K562 (cell line): ENCODE data around the gene ATXN7. TPM values are rescaled to one million over a fixed set of nuclear protein-coding genes. Genes with fewer than 3 reads are reported as not detected.

Experiments
- ATAC-seq: fragments of 200-7000 bp; cut with Tn5 transposase; 3 replicates; pipeline ENCODE4 v1.9.1; 2020; ENCODE audit warnings: moderate library complexity
- BruUV-seq: library from RNA; stranded (reverse); fragments of 400-500 nt; replicated peaks from 2 replicates; lab custom pipeline; 2021; lab: Mats Ljungman, UMichigan
- CTCF ChIA-PET: fragments of 300-600 bp; formaldehyde crosslinking; extraction: SDS; loops from one replicate; lab custom pipeline; 2021; ENCODE audit warnings: low intra/inter-chr PET ratio; lab: Yijun Ruan, JAX
- POLR2A ChIA-PET: fragments of 300-600, 350-650 bp; sonication (Branson Sonifier 250); formaldehyde crosslinking; extraction: SDS; loops from one replicate; lab custom pipeline; 2021; ENCODE audit warnings: antibody characterized with exemption, inconsistent platforms; lab: Yijun Ruan, JAX
- DNase-seq, 4 experiments: peaks; one replicate each; pipeline versions ENCODE4 v3.0.0 to v3.0.0-alpha.2; 2011 to 2018; ENCODE audit warnings: low spot score in 3 of 4, mixed read lengths in 3 of 4; ENCODE audit errors: extremely low read depth in 1 of 4
- FAIRE-seq: peaks from 2 replicates; lab custom pipeline; 2011; peaks lifted over from hg19 to GRCh38; lab: Jason Lieb, UNC
- H2AFZ ChIP-seq: 2 replicates; pipeline ENCODE4 v1.6.0; 2011; ENCODE audit warnings: low read depth, low read length, control low read depth, inconsistent platforms
- H3K27ac ChIP-seq: fragments of 200-600 bp; 3 replicates; pipeline ENCODE4 v1.8.0; 2011; ENCODE audit warnings: low read depth, mild to moderate bottlenecking, control low read depth, inconsistent platforms, low read length, moderate library complexity, mixed read lengths; ENCODE audit errors: extremely low read depth
- H3K27me3 ChIP-seq, 2 experiments: fragments of 300-600 bp in 1 of 2; 2 replicates in 1 of 2; 3 replicates in 1 of 2; pipeline versions ENCODE4 v1.6.0 to v1.8.0; 2011; ENCODE audit warnings: inconsistent platforms in 2 of 2, low read length in 2 of 2, mild to moderate bottlenecking in 1 of 2, mixed read lengths in 1 of 2, moderate library complexity in 1 of 2; ENCODE audit not compliant: control insufficient read depth in 2 of 2, insufficient read depth in 2 of 2
- H3K36me3 ChIP-seq: fragments of 300-600 bp; 3 replicates; pipeline ENCODE4 v1.8.0; 2011; ENCODE audit warnings: mild to moderate bottlenecking, low read length, inconsistent platforms; ENCODE audit not compliant: control insufficient read depth, insufficient read depth
- H3K4me1 ChIP-seq, 2 experiments: fragments of 200-600 bp in 1 of 2; replicated peaks in 1 of 2; 2 replicates in 1 of 2; 3 replicates in 1 of 2; pipeline versions ENCODE4 v1.5.1 to v1.8.0; 2011; ENCODE audit warnings: inconsistent platforms in 2 of 2, low read length in 2 of 2, mild to moderate bottlenecking in 1 of 2, mixed read lengths in 1 of 2, moderate library complexity in 1 of 2; ENCODE audit not compliant: control insufficient read depth in 2 of 2, insufficient read depth in 2 of 2
- H3K4me2 ChIP-seq: 2 replicates; pipeline ENCODE4 v1.6.1; 2011; ENCODE audit warnings: low read length, control low read depth, inconsistent platforms, mixed read lengths; ENCODE audit not compliant: insufficient read depth
- H3K4me3 ChIP-seq: fragments of 200-600 bp; sonication (generic), shearing (Covaris generic); 2 replicates; pipeline ENCODE4 v1.5.1; 2016; ENCODE audit warnings: control low read depth, inconsistent platforms
- H3K79me2 ChIP-seq: fragments of 200-600 bp; 3 replicates; pipeline ENCODE4 v1.8.0; 2011; ENCODE audit warnings: low read length, inconsistent platforms; ENCODE audit not compliant: control insufficient read depth, insufficient read depth
- H3K9ac ChIP-seq, 2 experiments: 2 replicates each; pipeline versions ENCODE4 v1.6.0 to v1.6.1; 2011; ENCODE audit warnings: low read depth in 2 of 2, low read length in 2 of 2, control low read depth in 1 of 2, inconsistent platforms in 1 of 2, mild to moderate bottlenecking in 1 of 2, mixed read lengths in 1 of 2; ENCODE audit not compliant: insufficient read depth in 1 of 2
- H3K9me1 ChIP-seq: one replicate; pipeline ENCODE4 v1.6.0; 2011; ENCODE audit warnings: inconsistent platforms, mild to moderate bottlenecking, low read length, moderate library complexity; ENCODE audit not compliant: control insufficient read depth, insufficient read depth
- H3K9me3 ChIP-seq: replicated peaks from 2 replicates; pipeline ENCODE4 v1.5.1; 2011; ENCODE audit warnings: low read depth, low read length, inconsistent platforms; ENCODE audit not compliant: control insufficient read depth, insufficient read depth
- H4K20me1 ChIP-seq: replicated peaks from 2 replicates; pipeline ENCODE4 v1.6.1; 2011; ENCODE audit warnings: low read length, inconsistent platforms, mixed read lengths; ENCODE audit not compliant: control insufficient read depth, insufficient read depth
- CEBPZ ChIP-seq: fragments of 150-350 bp; IDR thresholded peaks from 2 replicates; pipeline ENCODE4 v1.6.1; 2014; ENCODE audit warnings: low read depth, mild to moderate bottlenecking, low read length, borderline replicate concordance
- CHCHD3 ChIP-seq: fragments of 250-450 bp; sonication (Bioruptor Pico); IDR thresholded peaks from 2 replicates; pipeline ENCODE4 v2.1.2; 2022; ENCODE audit warnings: mild to moderate bottlenecking
- HES1 ChIP-seq: fragments of 450-650 bp; IDR thresholded peaks from 2 replicates; pipeline ENCODE4 v1.6.1; 2016; ENCODE audit warnings: low read depth, mild to moderate bottlenecking, moderate library complexity
- NFRKB ChIP-seq: fragments of 450-650 bp; IDR thresholded peaks from 2 replicates; pipeline ENCODE4 v1.6.1; 2016; ENCODE audit warnings: low read depth
- PBX2 ChIP-seq, 2 experiments: IDR thresholded peaks in 1 of 2; conservative IDR thresholded peaks in 1 of 2; 2 replicates each; pipeline ENCODE4 v1.6.1; 2016; ENCODE audit warnings: low read depth in 2 of 2, mild to moderate bottlenecking in 1 of 2, missing compliant biosample characterization in 1 of 2, missing genetic modification characterization in 1 of 2, moderate library complexity in 1 of 2
- PKNOX1 ChIP-seq: fragments of 450-650 bp; IDR thresholded peaks from 2 replicates; pipeline ENCODE4 v1.6.1; 2016
- RBM39 ChIP-seq: fragments of 200-400 bp; formaldehyde crosslinking; optimal IDR thresholded peaks from 2 replicates; pipeline ENCODE3; 2018; ENCODE audit warnings: low read depth, low read length
- RFX7 ChIP-seq: fragments of 250-450 bp; sonication (Bioruptor Pico); IDR thresholded peaks from 2 replicates; pipeline ENCODE4 v1.5.1; 2021; ENCODE audit warnings: mild to moderate bottlenecking
- ZMIZ1 ChIP-seq, 2 experiments: fragments of 150-350 bp in 1 of 2; IDR thresholded peaks; 2 replicates each; pipeline ENCODE4 v1.6.1; 2012 to 2016; ENCODE audit warnings: low read depth in 2 of 2, low read length in 2 of 2, mild to moderate bottlenecking in 1 of 2, moderate library complexity in 1 of 2
- ZNF408 ChIP-seq: fragments of 250-450 bp; sonication (Bioruptor Pico); IDR thresholded peaks from 2 replicates; pipeline ENCODE4 v1.4.0; 2020; ENCODE audit warnings: low read depth, mild to moderate bottlenecking, moderate library complexity
- WGBS: fragments of 100-300 bp; shearing (Covaris generic); methylation state at CpG from one replicate; pipeline ENCODE4 v1.1.6; 2016; ENCODE audit warnings: low coverage, mixed read lengths; ENCODE audit not compliant: insufficient coverage; ENCODE audit errors: missing lambda C conversion rate; 5-methylcytosine and 5-hydroxymethylcytosine counted together
- in situ Hi-C: fragments of 300-500 bp; cut with MboI; formaldehyde crosslinking; loops from 4 replicates; pipeline ENCODE4 v1.15.0; 2018; ENCODE audit warnings: inconsistent platforms, mixed read lengths
- intact Hi-C: fragments of 100-400 bp; cut with micrococcal nuclease; formaldehyde crosslinking; loops from 2 replicates; pipeline ENCODE4 v1.14.2; 2022
- polyA plus RNA-seq, 8 experiments: library from polyadenylated mRNA; depleted of rRNA in 4 of 8; stranded (reverse) in 5 of 8; unstranded in 3 of 8; fragments of >200 nt; fragmentation: Nextera tagmentation in 2 of 8; fragmentation: Illumina TruSeq in 1 of 8; extraction: Ambion mirVana in 2 of 8; extraction: Trizol in 1 of 8; gene quantifications; 2 replicates each; pipeline versions ENCODE4 v1.2.1 to v1.2.3, GENCODE V29; 2011 to 2014; ENCODE audit warnings: inconsistent platforms in 1 of 8, missing spikeins in 1 of 8
- total RNA-seq, 7 experiments: library from RNA; depleted of rRNA in 6 of 7; stranded (reverse); fragments of >200 nt in 6 of 7; fragmentation: Illumina TruSeq in 2 of 7; extraction: Trizol in 2 of 7; gene quantifications; 2 replicates each; pipeline versions ENCODE4 v1.2.1 to v1.2.3, GENCODE V29; 2011 to 2021; ENCODE audit warnings: low replicate concordance in 1 of 7

ATXN7 gene
- total and polyA plus RNA-seq, 9 of the 15 experiments (the other 6 are each of a cell fraction or from before 2014, with no cell fraction given) = 0.41 to 9.2 (median 6.7) TPM

- intact Hi-C loops = loop anchor here (10.0 kb wide), 1 partner anchor 105 kb away; the partner anchor contains the start of genes ATXN7 and THOC7
- no TSS peak for BruUV-seq
- Histone ChIP-seq H3K27ac (no peak overlapping the region), H3K9ac (no peak overlapping the region), H3K4me1 (peaks cover 7 to 33% of the 10 kb centered on the region in 2 experiments; a peak in 4 of 5 replicates), H3K9me1 (no peaks in the 10 kb centered on the region), H2AFZ (no peak overlapping the region), H3K9me3 (no peaks in the 10 kb centered on the region), H3K79me2 (peaks cover 60% of the 10 kb centered on the region), H3K4me2 (no peak overlapping the region; the same call in 1 of the 2 replicates), H3K4me3 (no peak overlapping the region), H3K27me3 (no peaks in the 10 kb centered on the region), H3K36me3 (peaks cover 3% of the 10 kb centered on the region; the same call in 2 of the 3 replicates), H4K20me1 (no peaks in the 10 kb centered on the region)
- WGBS = 7% methylated on average over 2 of the region's 2 CpGs
- in situ Hi-C loops = no loop called here
- DNase-seq (peak in 2 of 4 experiments; percentile 7 to 11), FAIRE-seq (no peak), ATAC-seq (peak; percentile 29)
- CTCF ChIA-PET = no interaction called here
- POLR2A ChIA-PET = no interaction called here
- TF ChIP-seq RFX7 (CRISPR knock-in tag) = no peak
- no peak for TF ChIP-seq NFRKB
- no peak for TF ChIP-seq HES1
- no peak for TF ChIP-seq ZNF408 (CRISPR knock-in tag)
- TF ChIP-seq CEBPZ = no peak
- TF ChIP-seq CHCHD3 = no peak
- TF ChIP-seq ZMIZ1 (IDR thresholded peaks at IDR 0.05; ENCODE audit: low read depth in 2 of 2, low read length in 2 of 2) = no peak
- peak; percentile 81 for TF ChIP-seq PKNOX1
- no peak for TF ChIP-seq PBX2 (CRISPR knock-in tag; IDR thresholded peaks at IDR 0.05; ENCODE audit: low read depth)
- TF ChIP-seq PBX2 (tag; conservative IDR thresholded peaks at IDR 0.05; ENCODE audit: low read depth) = peak; percentile 63
- TF ChIP-seq RBM39 = no peak
Observed at GRCh38 chr3:63969876-63970275, 106.2 kb downstream of the ATXN7 start.
